22Rv1 (cell line): ENCODE data around the gene R3HDML.
"Not testable (repeated sequence)": the region's sequence is repeated elsewhere in the genome, so short reads cannot be mapped to it uniquely, and the experiment has no call there.

Experiments
- H3K27ac ChIP-seq: fragments of 450-650 bp; 2 replicates; pipeline ENCODE4 v1.5.1; 2017
- ZFX ChIP-seq: fragments of 450-650 bp; IDR thresholded peaks from 2 replicates; pipeline ENCODE4 v1.6.1; 2017; ENCODE audit warnings: antibody characterized with exemption, borderline replicate concordance
- TF ChIP-seq, protein P1 (sequence below): fragments of 450-650 bp; IDR thresholded peaks from 2 replicates; pipeline ENCODE4 v1.5.1; 2017; ENCODE audit warnings: mild to moderate bottlenecking

R3HDML gene

DNA sequence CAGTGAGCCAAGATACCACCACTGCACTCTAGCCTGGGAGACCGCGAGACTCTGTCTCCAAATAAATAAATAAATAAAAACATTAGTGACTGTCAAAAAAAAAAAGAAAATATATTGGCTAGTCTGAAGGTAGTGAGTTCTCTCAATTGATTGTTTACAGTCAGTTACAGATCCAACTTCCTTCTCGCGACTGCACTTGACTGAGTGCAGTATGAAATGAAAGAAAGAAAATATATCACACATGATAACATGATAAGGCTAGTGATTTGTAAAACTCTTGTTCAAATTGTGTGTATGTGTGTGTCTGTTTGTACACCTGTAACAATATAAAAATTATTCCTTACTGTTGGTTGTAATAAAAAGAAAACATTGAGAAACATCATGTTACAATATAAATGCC, 7.9 kb downstream of the R3HDML start:
- TF ChIP-seq ZFX = no peak
- TF ChIP-seq, protein P1, sequence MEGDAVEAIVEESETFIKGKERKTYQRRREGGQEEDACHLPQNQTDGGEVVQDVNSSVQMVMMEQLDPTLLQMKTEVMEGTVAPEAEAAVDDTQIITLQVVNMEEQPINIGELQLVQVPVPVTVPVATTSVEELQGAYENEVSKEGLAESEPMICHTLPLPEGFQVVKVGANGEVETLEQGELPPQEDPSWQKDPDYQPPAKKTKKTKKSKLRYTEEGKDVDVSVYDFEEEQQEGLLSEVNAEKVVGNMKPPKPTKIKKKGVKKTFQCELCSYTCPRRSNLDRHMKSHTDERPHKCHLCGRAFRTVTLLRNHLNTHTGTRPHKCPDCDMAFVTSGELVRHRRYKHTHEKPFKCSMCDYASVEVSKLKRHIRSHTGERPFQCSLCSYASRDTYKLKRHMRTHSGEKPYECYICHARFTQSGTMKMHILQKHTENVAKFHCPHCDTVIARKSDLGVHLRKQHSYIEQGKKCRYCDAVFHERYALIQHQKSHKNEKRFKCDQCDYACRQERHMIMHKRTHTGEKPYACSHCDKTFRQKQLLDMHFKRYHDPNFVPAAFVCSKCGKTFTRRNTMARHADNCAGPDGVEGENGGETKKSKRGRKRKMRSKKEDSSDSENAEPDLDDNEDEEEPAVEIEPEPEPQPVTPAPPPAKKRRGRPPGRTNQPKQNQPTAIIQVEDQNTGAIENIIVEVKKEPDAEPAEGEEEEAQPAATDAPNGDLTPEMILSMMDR = no peak
- H3K27ac ChIP-seq = no peak overlapping the region

DNA sequence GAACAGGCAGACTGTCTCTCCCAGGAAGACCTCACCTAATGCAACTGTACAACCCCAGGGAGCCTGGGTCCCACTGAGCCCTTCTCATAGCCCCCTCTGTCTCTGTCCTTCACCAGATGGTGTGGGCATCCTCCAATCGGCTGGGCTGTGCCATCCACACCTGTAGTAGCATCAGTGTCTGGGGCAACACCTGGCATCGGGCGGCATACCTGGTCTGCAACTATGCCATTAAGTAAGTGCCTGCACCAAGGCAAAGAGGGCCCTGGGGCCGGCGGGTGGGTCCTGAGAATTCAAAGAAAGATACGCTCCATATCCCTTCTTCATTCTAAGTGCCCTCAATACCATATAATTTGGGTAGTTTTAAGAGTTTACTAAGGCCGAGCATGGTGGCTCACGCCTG, 8.3 kb downstream of the R3HDML start:
- no peak overlapping the region for H3K27ac ChIP-seq
- TF ChIP-seq, protein P1 = no peak
- no peak for TF ChIP-seq ZFX

DNA sequence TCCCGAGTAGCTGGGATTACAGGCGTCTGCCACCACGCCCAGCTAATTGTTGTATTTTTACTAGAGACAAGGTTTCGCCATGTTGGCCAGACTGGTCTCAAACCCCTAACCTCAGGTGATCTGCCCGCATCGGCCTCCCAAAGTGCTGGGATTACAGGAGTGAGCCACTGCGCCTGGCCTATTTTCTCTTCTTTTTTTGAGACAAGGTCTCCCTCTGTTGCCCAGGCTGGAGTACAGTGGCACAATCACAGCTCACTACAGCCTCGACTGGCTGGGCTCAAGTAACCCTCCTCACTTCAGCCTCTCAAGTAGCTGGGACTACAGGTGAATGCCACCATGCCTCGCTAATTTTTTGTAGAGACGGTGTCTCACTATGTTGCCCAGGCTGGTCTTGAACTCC, 9.1 kb downstream of the R3HDML start:
- H3K27ac ChIP-seq = not testable (repeated sequence)

DNA sequence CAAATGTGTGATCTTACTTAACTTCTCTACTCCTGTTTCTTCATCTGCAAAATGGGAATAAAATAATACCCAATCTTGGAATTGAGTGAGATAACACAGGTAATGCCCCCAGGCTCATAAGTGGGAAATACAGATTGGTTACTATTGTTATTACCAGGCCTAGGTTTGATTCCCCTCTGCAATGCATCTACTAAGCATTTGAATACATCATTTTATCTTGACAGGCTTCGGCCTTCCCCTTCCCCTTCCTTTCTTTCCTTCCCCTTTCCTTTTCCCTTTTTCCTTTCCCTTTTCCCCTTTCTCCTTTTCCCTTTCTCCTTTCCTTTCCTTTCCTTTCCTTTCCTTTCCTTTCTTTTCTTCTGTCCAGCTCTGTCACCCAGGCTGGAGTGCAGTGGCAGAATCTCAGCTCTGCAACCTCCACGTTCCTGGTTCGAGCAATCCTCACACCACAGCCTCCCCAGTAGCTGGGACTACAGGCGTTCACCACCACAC, 11.4 kb downstream of the R3HDML start:
- TF ChIP-seq, protein P1 = no peak
- TF ChIP-seq ZFX = no peak
- H3K27ac ChIP-seq = no peak overlapping the region

DNA sequence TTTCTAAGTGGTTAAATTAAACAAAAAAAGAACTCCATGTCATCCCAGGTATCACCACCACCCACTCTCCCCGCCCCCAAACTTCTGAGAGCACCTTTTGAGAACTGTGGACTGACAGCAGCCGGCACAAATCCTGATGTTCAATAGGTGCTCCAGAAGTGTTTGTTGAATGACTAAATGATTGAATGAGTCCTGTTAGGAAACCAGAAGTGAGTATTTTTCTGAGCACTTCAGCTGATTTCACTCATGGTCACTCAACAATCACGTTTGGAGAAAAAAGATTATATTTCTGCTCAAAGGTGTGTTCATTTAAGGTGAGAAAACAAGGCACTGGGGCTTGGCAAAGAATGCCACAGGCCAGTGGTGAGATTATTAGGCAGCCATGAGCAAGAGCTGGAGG, 12.5 kb downstream of the R3HDML start:
- TF ChIP-seq, protein P1 = no peak
- TF ChIP-seq ZFX = no peak
- no peak overlapping the region for H3K27ac ChIP-seq

DNA sequence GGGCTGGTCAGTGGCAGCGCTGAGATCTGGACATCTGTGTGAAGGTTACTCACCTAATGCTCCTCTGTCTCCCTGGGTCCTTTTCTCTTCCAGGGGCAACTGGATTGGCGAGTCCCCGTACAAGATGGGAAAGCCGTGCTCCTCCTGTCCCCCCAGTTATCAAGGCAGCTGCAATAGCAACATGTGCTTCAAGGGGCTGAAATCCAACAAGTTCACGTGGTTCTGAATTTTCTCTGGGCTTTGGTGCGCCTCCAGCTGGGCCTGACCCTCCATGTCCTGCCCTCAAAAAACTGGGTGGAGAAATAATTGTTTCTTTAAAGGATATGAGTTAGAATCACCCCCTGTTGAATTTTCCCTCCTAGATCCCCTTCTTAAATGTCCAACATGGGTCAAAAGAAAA, 13.7 kb downstream of the R3HDML start:
- no peak for TF ChIP-seq ZFX
- TF ChIP-seq, protein P1 = no peak

DNA sequence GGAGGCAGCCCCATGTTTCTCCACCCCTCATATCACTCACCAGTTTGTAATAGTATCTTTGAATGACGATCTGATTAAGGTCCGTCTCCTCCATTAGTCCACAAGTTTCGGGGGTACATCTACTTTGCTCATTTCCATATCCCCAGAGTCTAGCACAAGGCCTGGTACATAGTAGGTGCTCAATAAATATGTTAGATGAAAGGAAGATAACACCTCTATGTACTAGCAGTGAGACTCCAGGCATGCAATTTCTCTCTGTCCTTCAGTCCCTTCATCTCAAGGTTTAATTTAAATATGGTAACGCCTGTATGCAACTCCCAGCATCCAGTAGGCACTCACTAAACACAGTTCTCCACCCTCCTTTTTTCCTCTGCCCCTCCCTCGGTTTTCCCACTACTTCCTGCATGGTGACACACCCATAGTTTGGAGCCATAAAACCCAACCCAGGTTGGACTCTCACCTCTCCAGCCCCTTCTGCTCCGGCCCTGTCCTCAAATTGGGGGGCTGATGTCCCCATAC, 18.2 kb downstream of the R3HDML start:
- TF ChIP-seq ZFX = no peak
- TF ChIP-seq, protein P1 = no peak
- H3K27ac ChIP-seq = no peak overlapping the region

More for the DNA sequence above, 13.7 kb downstream of the R3HDML start:
- no peak overlapping the region for H3K27ac ChIP-seq
